Naive thymus-derived CD4-positive, alpha-beta T cell (primary cell): ENCODE measurements around the gene KRTAP6-1. TPM values are rescaled to one million over a fixed set of nuclear protein-coding genes. Genes with fewer than 3 reads are reported as not detected.

Experiments used
- ATAC-seq: fragments of 150-1000 bp; cut with Tn5 transposase; 2 replicates; pipeline ENCODE4 v1.10.0; 2021; ENCODE audit warnings: mild to moderate bottlenecking, moderate library complexity
- CTCF ChIA-PET: fragments of 350-600 bp; sonication (Branson Sonifier 250); formaldehyde crosslinking; loops from one replicate; lab custom pipeline; 2021; ENCODE audit warnings: antibody characterized with exemption; lab: Charles Lee
- POLR2A ChIA-PET: fragments of 350-600 bp; sonication (Branson Sonifier 250); formaldehyde crosslinking; loops from one replicate; lab custom pipeline; 2021; ENCODE audit warnings: antibody characterized with exemption, inconsistent platforms; lab: Charles Lee
- DNase-seq, 9 donors: peaks; one replicate each; pipeline versions ENCODE4 v3.0.0 to v3.0.0-alpha.2; 2020 to 2022; ENCODE audit warnings: mixed read lengths in 1 of 9
- H3K27ac ChIP-seq: one replicate; pipeline ENCODE4 v1.7.0; 2013; ENCODE audit warnings: mild to moderate bottlenecking, low read depth, low read length, moderate library complexity
- H3K27me3 ChIP-seq, 2 donors: one replicate each; pipeline ENCODE4 v1.7.0; 2013; ENCODE audit warnings: low read length in 2 of 2, mild to moderate bottlenecking in 2 of 2, moderate library complexity in 2 of 2; ENCODE audit not compliant: control insufficient read depth in 2 of 2, insufficient read depth in 2 of 2
- H3K36me3 ChIP-seq, 3 experiments: 1 replicate in 2 of 3; 2 replicates in 1 of 3; pipeline ENCODE4 v1.7.0; 2013; ENCODE audit warnings: low read length in 3 of 3, mild to moderate bottlenecking in 3 of 3, moderate library complexity in 1 of 3; ENCODE audit not compliant: insufficient read depth in 3 of 3, control insufficient read depth in 2 of 3
- H3K4me1 ChIP-seq, 2 donors: one replicate each; pipeline ENCODE4 v1.7.0; 2013; ENCODE audit warnings: low read length in 2 of 2, mild to moderate bottlenecking in 2 of 2, moderate library complexity in 1 of 2; ENCODE audit not compliant: control insufficient read depth in 2 of 2, insufficient read depth in 2 of 2
- H3K4me3 ChIP-seq: 2 replicates; pipeline ENCODE4 v1.7.0; 2013; ENCODE audit warnings: mild to moderate bottlenecking, low read length
- H3K9me3 ChIP-seq, 3 experiments: 1 replicate in 2 of 3; 2 replicates in 1 of 3; pipeline ENCODE4 v1.7.0; 2013; ENCODE audit warnings: low read length in 3 of 3; ENCODE audit not compliant: control insufficient read depth in 2 of 3
- H3K27ac Mint-ChIP-seq, 9 donors: one replicate each; pipeline ENCODE4 v1.8.0; 2020 to 2022; ENCODE audit warnings: mixed read lengths in 9 of 9, mild to moderate bottlenecking in 8 of 9, moderate library complexity in 5 of 9, inconsistent platforms in 2 of 9
- H3K27me3 Mint-ChIP-seq, 5 donors: one replicate each; pipeline ENCODE4 v1.8.0; 2021 to 2022; ENCODE audit warnings: mixed read lengths in 5 of 5, mild to moderate bottlenecking in 1 of 5
- H3K36me3 Mint-ChIP-seq, 5 donors: one replicate each; pipeline ENCODE4 v1.8.0; 2020 to 2022; ENCODE audit warnings: mixed read lengths in 5 of 5, mild to moderate bottlenecking in 3 of 5, inconsistent platforms in 1 of 5
- H3K4me1 Mint-ChIP-seq, 7 donors: one replicate each; pipeline ENCODE4 v1.8.0; 2020 to 2022; ENCODE audit warnings: mixed read lengths in 7 of 7, mild to moderate bottlenecking in 3 of 7, inconsistent platforms in 1 of 7
- H3K4me3 Mint-ChIP-seq, 10 donors: one replicate each; pipeline ENCODE4 v1.8.0; 2020 to 2022; ENCODE audit warnings: mild to moderate bottlenecking in 10 of 10, mixed read lengths in 10 of 10, moderate library complexity in 6 of 10, inconsistent platforms in 2 of 10
- H3K9me3 Mint-ChIP-seq, 11 donors: one replicate each; pipeline ENCODE4 v1.8.0; 2020 to 2022; ENCODE audit warnings: mixed read lengths in 11 of 11, mild to moderate bottlenecking in 4 of 11, inconsistent platforms in 1 of 11, moderate library complexity in 1 of 11
- intact Hi-C, 2 donors: fragments of 100-400 bp; cut with micrococcal nuclease; formaldehyde crosslinking; loops; one replicate each; pipeline ENCODE4 v1.15.1; 2023
- polyA plus RNA-seq, 2 donors: library from polyadenylated mRNA; unstranded; fragments of 300-500 nt; fragmentation: Illumina TruSeq; gene quantifications; one replicate each; pipeline ENCODE4 v1.2.3, GENCODE V29; 2021
- total RNA-seq, 6 experiments: library from RNA in 5 of 6; stranded (reverse) in 5 of 6; gene quantifications; 1 replicate in 5 of 6; 2 replicates in 1 of 6; pipeline ENCODE4 v1.2.3 and lab custom pipeline; 2021 to 2026

KRTAP6-1 gene
- total and polyA plus RNA-seq, 7 experiments from 2014 or later: not detected

DNA sequence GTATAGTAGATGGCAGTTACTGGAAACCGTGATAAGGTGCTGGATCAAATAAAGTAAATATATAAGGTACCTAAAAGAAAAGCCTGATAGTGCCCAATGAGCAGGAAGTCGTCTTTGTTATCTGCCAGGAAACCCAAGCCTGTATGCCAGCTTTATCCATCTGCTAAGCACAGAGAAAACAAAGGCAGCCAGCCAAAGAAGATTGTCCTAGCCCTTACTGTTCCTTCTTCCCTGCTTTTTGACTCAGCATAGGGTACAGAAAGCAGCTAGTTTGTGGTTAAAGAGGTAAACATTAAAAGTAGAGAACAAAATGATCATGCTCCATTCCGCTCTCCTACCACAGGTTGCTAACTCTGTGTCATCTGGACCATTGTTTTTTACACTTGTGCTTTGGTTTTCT lies 33.6 kb downstream of the KRTAP6-1 start:
- Mint-ChIP-seq H3K36me3 (no peaks in the 10 kb centered on the region), H3K9me3 (peaks cover 0 to 8% (median 0%) of the 10 kb centered on the region in 11 donors), H3K4me3 (no peak overlapping the region), H3K27me3 (peaks cover 0 to 9% (median 0%) of the 10 kb centered on the region in 5 donors), H3K27ac (no peak overlapping the region), H3K4me1 (no peaks in the 10 kb centered on the region)
- ATAC-seq: no peak
- no peak overlapping the region for H3K4me3 ChIP-seq
- DNase-seq: no peak
- ChIA-PET POLR2A (no interaction called here), CTCF (no interaction called here)
- no peaks in the 10 kb centered on the region for H3K4me1 ChIP-seq
- no peaks in the 10 kb centered on the region for H3K9me3 ChIP-seq
- H3K27ac ChIP-seq: no peak overlapping the region
- intact Hi-C loops: no loop called here
- H3K36me3 ChIP-seq: no peaks in the 10 kb centered on the region
- no peaks in the 10 kb centered on the region for H3K27me3 ChIP-seq

DNA sequence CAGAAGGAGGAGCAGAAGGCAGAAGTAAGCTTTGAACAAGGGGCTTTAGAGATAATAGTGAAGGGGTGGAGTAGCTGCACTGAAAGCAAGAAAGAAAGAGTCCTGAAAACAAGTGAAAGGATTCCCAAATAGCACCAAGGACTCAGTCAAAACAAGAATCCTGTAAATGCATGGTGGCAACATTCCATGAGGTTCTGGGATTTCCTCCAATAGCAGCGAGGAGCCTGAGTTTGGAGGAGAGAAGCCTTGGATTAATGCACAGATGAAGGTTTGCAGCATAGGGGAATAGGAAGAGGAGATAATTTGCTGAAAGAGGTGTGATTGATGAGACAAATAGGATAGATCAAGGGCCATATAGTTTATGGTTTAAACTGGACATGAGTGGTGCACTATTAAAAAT lies 34.4 kb downstream of the KRTAP6-1 start:
- H3K4me3 Mint-ChIP-seq: no peak overlapping the region
- ATAC-seq (no peak), DNase-seq (no peak)
- Histone ChIP-seq H3K27me3 (no peaks in the 10 kb centered on the region), H3K36me3 (no peaks in the 10 kb centered on the region), H3K9me3 (no peaks in the 10 kb centered on the region), H3K27ac (no peak overlapping the region), H3K4me3 (no peak overlapping the region), H3K4me1 (no peaks in the 10 kb centered on the region)
- peaks cover 0 to 2% (median 0%) of the 10 kb centered on the region in 5 donors for H3K27me3 Mint-ChIP-seq
- no peak overlapping the region for H3K27ac Mint-ChIP-seq
- POLR2A ChIA-PET: no interaction called here
- H3K4me1 Mint-ChIP-seq: no peaks in the 10 kb centered on the region
- H3K36me3 Mint-ChIP-seq: no peaks in the 10 kb centered on the region
- H3K9me3 Mint-ChIP-seq: peaks cover 0 to 4% (median 0%) of the 10 kb centered on the region in 11 donors
- intact Hi-C loops: no loop called here
- CTCF ChIA-PET: no interaction called here

DNA sequence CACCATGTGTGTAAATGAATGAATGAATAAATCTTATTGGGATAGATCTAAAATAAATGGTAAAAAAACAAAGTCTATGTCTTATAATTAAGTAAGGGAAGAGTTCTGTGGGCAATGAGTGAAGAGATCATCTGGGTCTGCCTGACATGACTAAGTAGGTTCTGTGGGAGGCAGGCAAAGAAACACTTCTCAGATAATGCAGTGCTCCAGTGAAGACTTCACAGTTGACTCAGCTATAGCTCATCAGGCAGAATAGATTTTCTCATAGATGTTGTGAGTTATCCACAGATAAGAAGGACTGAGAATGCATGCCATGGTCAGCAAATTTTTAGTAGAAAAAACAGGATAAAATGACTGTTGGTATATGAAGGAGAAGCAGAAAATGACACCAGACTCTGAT lies 36.0 kb downstream of the KRTAP6-1 start:
- no peak overlapping the region for H3K27ac Mint-ChIP-seq
- POLR2A ChIA-PET: no interaction called here
- peaks cover 0 to 5% (median 0%) of the 10 kb centered on the region in 11 donors for H3K9me3 Mint-ChIP-seq
- intact Hi-C loops: no loop called here
- Histone ChIP-seq H3K27ac (no peak overlapping the region), H3K4me1 (no peaks in the 10 kb centered on the region), H3K27me3 (no peaks in the 10 kb centered on the region), H3K4me3 (no peak overlapping the region), H3K9me3 (no peaks in the 10 kb centered on the region), H3K36me3 (no peaks in the 10 kb centered on the region)
- H3K27me3 Mint-ChIP-seq: no peaks in the 10 kb centered on the region
- DNase-seq: no peak
- H3K4me1 Mint-ChIP-seq: no peaks in the 10 kb centered on the region
- H3K4me3 Mint-ChIP-seq: no peak overlapping the region
- CTCF ChIA-PET: no interaction called here
- H3K36me3 Mint-ChIP-seq: no peaks in the 10 kb centered on the region
- ATAC-seq: no peak

DNA sequence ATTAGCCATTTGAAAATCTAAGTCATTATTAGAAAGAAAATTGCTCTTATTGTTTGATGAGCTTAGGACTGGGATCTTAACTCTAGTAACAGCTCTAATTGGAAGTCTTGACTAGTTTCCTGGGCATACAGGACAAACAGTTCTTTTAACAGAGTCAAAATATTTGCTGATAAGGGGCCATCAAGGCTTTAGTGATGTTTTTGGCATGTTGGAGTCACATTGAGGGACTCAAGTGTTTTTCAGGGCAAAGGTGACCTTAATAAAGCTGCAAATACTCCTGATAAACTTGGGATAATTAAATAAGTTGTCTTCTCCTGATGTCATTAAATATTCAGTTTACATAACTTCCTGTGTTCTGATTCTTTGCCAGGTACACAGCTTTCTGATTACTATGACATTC lies 46.1 kb downstream of the KRTAP6-1 start:
- intact Hi-C loops: no loop called here
- CTCF ChIA-PET: no interaction called here
- Histone ChIP-seq H3K9me3 (no peaks in the 10 kb centered on the region), H3K27ac (no peak overlapping the region), H3K4me1 (no peaks in the 10 kb centered on the region), H3K4me3 (no peak overlapping the region), H3K27me3 (no peaks in the 10 kb centered on the region), H3K36me3 (no peaks in the 10 kb centered on the region)
- ATAC-seq: no peak
- peaks cover 0 to 5% (median 3%) of the 10 kb centered on the region in 5 donors for H3K27me3 Mint-ChIP-seq
- H3K9me3 Mint-ChIP-seq: peaks cover 0 to 5% (median 0%) of the 10 kb centered on the region in 11 donors
- H3K4me1 Mint-ChIP-seq: no peaks in the 10 kb centered on the region
- POLR2A ChIA-PET: no interaction called here
- H3K4me3 Mint-ChIP-seq: no peak overlapping the region
- no peak overlapping the region for H3K27ac Mint-ChIP-seq
- no peak for DNase-seq
- H3K36me3 Mint-ChIP-seq: no peaks in the 10 kb centered on the region

DNA sequence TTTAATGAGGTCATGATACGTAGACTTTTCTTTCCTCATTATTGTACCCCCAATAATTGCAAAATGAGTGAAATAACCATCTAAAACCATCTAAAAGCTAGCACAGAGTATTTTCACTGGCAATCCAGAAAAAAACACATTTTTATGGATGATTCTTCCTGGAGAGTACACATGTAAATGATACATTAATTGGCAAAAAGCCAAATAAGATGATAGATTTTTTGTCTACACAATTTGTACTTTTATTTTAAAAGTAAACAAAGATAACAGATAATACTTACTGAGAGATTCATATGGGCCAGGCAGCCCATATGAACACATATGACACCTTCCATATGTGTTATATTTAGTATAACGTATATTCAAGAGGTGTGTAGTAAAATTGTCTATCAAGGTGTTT lies 50.1 kb downstream of the KRTAP6-1 start:
- ATAC-seq: no peak
- ChIA-PET POLR2A (no interaction called here), CTCF (no interaction called here)
- Histone ChIP-seq H3K36me3 (no peaks in the 10 kb centered on the region), H3K27ac (no peak overlapping the region), H3K9me3 (no peaks in the 10 kb centered on the region), H3K4me1 (no peaks in the 10 kb centered on the region), H3K4me3 (no peak overlapping the region), H3K27me3 (no peaks in the 10 kb centered on the region)
- intact Hi-C loops: no loop called here
- peaks cover 1 to 5% (median 3%) of the 10 kb centered on the region in 5 donors for H3K27me3 Mint-ChIP-seq
- H3K27ac Mint-ChIP-seq: no peak overlapping the region
- H3K4me1 Mint-ChIP-seq: no peaks in the 10 kb centered on the region
- peaks cover 0 to 5% (median 0%) of the 10 kb centered on the region in 11 donors for H3K9me3 Mint-ChIP-seq
- no peak overlapping the region for H3K4me3 Mint-ChIP-seq
- DNase-seq: no peak
- no peaks in the 10 kb centered on the region for H3K36me3 Mint-ChIP-seq

Other genes with a start within 250 kb of the KRTAP6-1 start
- not detected for gene KRTAP13-2, start 241.7 kb downstream of the KRTAP6-1 start, total RNA-seq
- gene KRTAP13-2, start 241.7 kb downstream of the KRTAP6-1 start, polyA plus RNA-seq: not detected
- gene KRTAP13-1, start 217.9 kb downstream of the KRTAP6-1 start, total RNA-seq: not detected
- not detected for gene KRTAP13-1, start 217.9 kb downstream of the KRTAP6-1 start, polyA plus RNA-seq
- not detected for gene KRTAP13-3, start 188.0 kb downstream of the KRTAP6-1 start, total RNA-seq
- not detected for gene KRTAP13-3, start 188.0 kb downstream of the KRTAP6-1 start, polyA plus RNA-seq
- not detected for gene KRTAP13-4, start 183.7 kb downstream of the KRTAP6-1 start, total RNA-seq
- gene KRTAP13-4, start 183.7 kb downstream of the KRTAP6-1 start, polyA plus RNA-seq: not detected
- not detected for gene KRTAP15-1, start 173.7 kb downstream of the KRTAP6-1 start, total RNA-seq
- not detected for gene KRTAP15-1, start 173.7 kb downstream of the KRTAP6-1 start, polyA plus RNA-seq
- gene KRTAP19-1, start 133.6 kb downstream of the KRTAP6-1 start, total RNA-seq: not detected
- not detected for gene KRTAP19-1, start 133.6 kb downstream of the KRTAP6-1 start, polyA plus RNA-seq
- gene KRTAP19-2, start 126.5 kb downstream of the KRTAP6-1 start, total RNA-seq: not detected
- not detected for gene KRTAP19-2, start 126.5 kb downstream of the KRTAP6-1 start, polyA plus RNA-seq
- not detected for gene KRTAP19-3, start 121.9 kb downstream of the KRTAP6-1 start, total RNA-seq
- not detected for gene KRTAP19-3, start 121.9 kb downstream of the KRTAP6-1 start, polyA plus RNA-seq
- not detected for gene KRTAP19-4, start 116.8 kb downstream of the KRTAP6-1 start, total RNA-seq
- gene KRTAP19-4, start 116.8 kb downstream of the KRTAP6-1 start, polyA plus RNA-seq: not detected
- gene KRTAP19-5, start 111.8 kb downstream of the KRTAP6-1 start, total RNA-seq: not detected
- gene KRTAP19-5, start 111.8 kb downstream of the KRTAP6-1 start, polyA plus RNA-seq: not detected
- not detected for gene KRTAP19-6, start 72.1 kb downstream of the KRTAP6-1 start, total RNA-seq
- gene KRTAP19-6, start 72.1 kb downstream of the KRTAP6-1 start, polyA plus RNA-seq: not detected
- gene KRTAP19-7, start 52.6 kb downstream of the KRTAP6-1 start, total RNA-seq: not detected
- not detected for gene KRTAP19-7, start 52.6 kb downstream of the KRTAP6-1 start, polyA plus RNA-seq
- gene KRTAP22-2, start 23.5 kb downstream of the KRTAP6-1 start, total RNA-seq: not detected
- not detected for gene KRTAP22-2, start 23.5 kb downstream of the KRTAP6-1 start, polyA plus RNA-seq
- not detected for gene KRTAP6-3, start 21.5 kb downstream of the KRTAP6-1 start, total RNA-seq
- gene KRTAP6-3, start 21.5 kb downstream of the KRTAP6-1 start, polyA plus RNA-seq: not detected
- gene KRTAP6-2, start 15.0 kb downstream of the KRTAP6-1 start, total RNA-seq: not detected
- gene KRTAP6-2, start 15.0 kb downstream of the KRTAP6-1 start, polyA plus RNA-seq: not detected
- not detected for gene KRTAP22-1, start 12.8 kb downstream of the KRTAP6-1 start, total RNA-seq
- not detected for gene KRTAP22-1, start 12.8 kb downstream of the KRTAP6-1 start, polyA plus RNA-seq
- not detected for gene KRTAP20-1, start 2.5 kb upstream of the KRTAP6-1 start, total RNA-seq
- gene KRTAP20-1, start 2.5 kb upstream of the KRTAP6-1 start, polyA plus RNA-seq: not detected
- not detected for gene KRTAP20-4, start 6.7 kb upstream of the KRTAP6-1 start, total RNA-seq
- not detected for gene KRTAP20-4, start 6.7 kb upstream of the KRTAP6-1 start, polyA plus RNA-seq
- gene KRTAP20-2, start 21.3 kb upstream of the KRTAP6-1 start, total RNA-seq: not detected
- not detected for gene KRTAP20-2, start 21.3 kb upstream of the KRTAP6-1 start, polyA plus RNA-seq
- gene KRTAP20-3, start 28.9 kb upstream of the KRTAP6-1 start, total RNA-seq: not detected
- gene KRTAP20-3, start 28.9 kb upstream of the KRTAP6-1 start, polyA plus RNA-seq: not detected
- gene KRTAP21-3, start 104.8 kb upstream of the KRTAP6-1 start, total RNA-seq: not detected
- not detected for gene KRTAP21-3, start 104.8 kb upstream of the KRTAP6-1 start, polyA plus RNA-seq
- not detected for gene KRTAP21-2, start 133.3 kb upstream of the KRTAP6-1 start, total RNA-seq
- not detected for gene KRTAP21-2, start 133.3 kb upstream of the KRTAP6-1 start, polyA plus RNA-seq
- gene KRTAP21-1, start 141.5 kb upstream of the KRTAP6-1 start, total RNA-seq: not detected
- not detected for gene KRTAP21-1, start 141.5 kb upstream of the KRTAP6-1 start, polyA plus RNA-seq
- gene KRTAP8-1, start 199.3 kb upstream of the KRTAP6-1 start, total RNA-seq: not detected
- not detected for gene KRTAP8-1, start 199.3 kb upstream of the KRTAP6-1 start, polyA plus RNA-seq
- gene KRTAP7-1, start 215.8 kb upstream of the KRTAP6-1 start, total RNA-seq: not detected
- not detected for gene KRTAP7-1, start 215.8 kb upstream of the KRTAP6-1 start, polyA plus RNA-seq